A549 (cell line): Measurements from ENCODE around the gene MMP17. TPM values are rescaled to one million over a fixed set of nuclear protein-coding genes. Genes with fewer than 3 reads are reported as not detected.

Source experiments
- ATAC-seq, 2 experiments: fragments of 200-7000 bp in 1 of 2; fragments of >200 bp in 1 of 2; cut with Nextera tagmentation in 1 of 2; cut with Tn5 transposase in 1 of 2; 3 replicates each; pipeline versions ENCODE4 v1.8.0 to v1.9.1; 2018 to 2020; ENCODE audit warnings: mild to moderate bottlenecking in 1 of 2, moderate library complexity in 1 of 2
- CTCF ChIA-PET: fragments of 300-600 bp; sonication (Branson Sonifier 250); formaldehyde crosslinking; extraction: SDS; loops from one replicate; lab custom pipeline; 2021; ENCODE audit warnings: antibody characterized with exemption, inconsistent platforms; lab: Yijun Ruan, JAX
- POLR2A ChIA-PET: fragments of 350-600 bp; formaldehyde crosslinking; extraction: SDS; loops from one replicate; lab custom pipeline; 2021; ENCODE audit warnings: antibody characterized with exemption, inconsistent platforms; lab: Yijun Ruan, JAX
- DNase-seq, 2 experiments: peaks; one replicate each; pipeline versions ENCODE4 v3.0.0 to v3.0.0-alpha.2; 2011 to 2016; ENCODE audit warnings: low read depth in 1 of 2, low spot score in 1 of 2
- FAIRE-seq: peaks from 2 replicates; lab custom pipeline; 2011; peaks lifted over from hg19 to GRCh38; lab: Jason Lieb, UNC
- H3K27ac ChIP-seq, 2 experiments: fragments of >200 bp; sonication (Bioruptor Twin); formaldehyde crosslinking; 3 replicates each; pipeline ENCODE4 v1.5.1; 2016 to 2017
- H3K4me1 ChIP-seq: fragments of >200 bp; sonication (Bioruptor Twin); formaldehyde crosslinking; 3 replicates; pipeline ENCODE4 v1.6.1; 2016
- H3K4me2 ChIP-seq: fragments of >200 bp; sonication (Bioruptor Twin); formaldehyde crosslinking; 3 replicates; pipeline ENCODE4 v1.6.1; 2016
- H3K4me3 ChIP-seq: fragments of >200 bp; sonication (Bioruptor Twin); formaldehyde crosslinking; 3 replicates; pipeline ENCODE4 v1.5.1; 2016
- H3K9me3 ChIP-seq: fragments of >200 bp; sonication (Bioruptor Twin); formaldehyde crosslinking; 3 replicates; pipeline ENCODE4 v1.6.1; 2016
- ATOH8 ChIP-seq: fragments of 250-450 bp; sonication (Bioruptor Pico); IDR thresholded peaks from 2 replicates; pipeline ENCODE4 v1.5.0; 2020; ENCODE audit warnings: low read depth, mild to moderate bottlenecking, moderate library complexity
- BHLHE40 ChIP-seq: IDR thresholded peaks from 2 replicates; pipeline ENCODE4 v1.6.1; 2012; ENCODE audit warnings: low read depth, low read length, inconsistent platforms
- CBX8 ChIP-seq: fragments of 200-600 bp; sonication (generic); IDR thresholded peaks from 2 replicates; pipeline ENCODE4 v1.6.1; 2016
- CEBPB ChIP-seq, 2 experiments: fragments of >200 bp in 1 of 2; sonication (Bioruptor Twin) in 1 of 2; formaldehyde crosslinking in 1 of 2; IDR thresholded peaks; 2 replicates each; pipeline ENCODE4 v1.6.1; 2012 to 2016
- EHMT2 ChIP-seq: fragments of 200-600 bp; sonication (generic); IDR thresholded peaks from 2 replicates; pipeline ENCODE4 v1.6.1; 2016; ENCODE audit warnings: antibody characterized with exemption, low read depth, mild to moderate bottlenecking, moderate library complexity
- ESRRA ChIP-seq: fragments of 150-350 bp; IDR thresholded peaks from 2 replicates; pipeline ENCODE4 v1.6.1; 2014; ENCODE audit warnings: mild to moderate bottlenecking, low read length, borderline replicate concordance
- GATA3 ChIP-seq: IDR thresholded peaks from 2 replicates; pipeline ENCODE4 v1.6.1; 2012; ENCODE audit warnings: borderline replicate concordance
- HEYL ChIP-seq: fragments of 250-450 bp; sonication (Bioruptor Pico); IDR thresholded peaks from 2 replicates; pipeline ENCODE4 v1.8.0; 2021; ENCODE audit warnings: mild to moderate bottlenecking, moderate library complexity
- HMGXB4 ChIP-seq: fragments of 250-450 bp; sonication (Bioruptor Pico); IDR thresholded peaks from 2 replicates; pipeline ENCODE4 v1.5.0; 2021; ENCODE audit warnings: mild to moderate bottlenecking, moderate library complexity, borderline replicate concordance
- HOXB5 ChIP-seq: fragments of 250-450 bp; sonication (Bioruptor Pico); IDR thresholded peaks from 2 replicates; pipeline ENCODE4 v1.5.0; 2020; ENCODE audit warnings: mild to moderate bottlenecking, moderate library complexity
- MYC ChIP-seq: IDR thresholded peaks from 2 replicates; pipeline ENCODE4 v1.6.1; 2012; ENCODE audit warnings: mild to moderate bottlenecking, inconsistent platforms, low read length, improper control_type of control experiment, borderline replicate concordance
- NPAS2 ChIP-seq: fragments of 250-450 bp; sonication (Bioruptor Pico); IDR thresholded peaks from 2 replicates; pipeline ENCODE4 v1.8.0; 2022; ENCODE audit warnings: mild to moderate bottlenecking, moderate library complexity, borderline replicate concordance
- POLR2AphosphoS2 ChIP-seq: conservative IDR thresholded peaks from 2 replicates; pipeline ENCODE4 v1.6.1; 2012; ENCODE audit warnings: low read length, improper control_type of control experiment, inconsistent platforms
- RAD21 ChIP-seq, 2 experiments: fragments of >200 bp in 1 of 2; sonication (Bioruptor Twin) in 1 of 2; formaldehyde crosslinking in 1 of 2; IDR thresholded peaks in 1 of 2; conservative IDR thresholded peaks in 1 of 2; 2 replicates in 1 of 2; 3 replicates in 1 of 2; pipeline ENCODE4 v1.6.1; 2012 to 2018; ENCODE audit warnings: inconsistent platforms in 1 of 2
- RNF2 ChIP-seq: fragments of 200-600 bp; sonication (generic); IDR thresholded peaks from 2 replicates; pipeline ENCODE4 v1.6.1; 2016; ENCODE audit warnings: low read depth, mild to moderate bottlenecking, antibody characterized with exemption, moderate library complexity, borderline replicate concordance
- ZFP36 ChIP-seq: fragments of 450-650 bp; IDR thresholded peaks from 2 replicates; pipeline ENCODE4 v1.6.1; 2014; ENCODE audit warnings: borderline replicate concordance; ENCODE audit not compliant: partially characterized antibody
- ZSCAN20 ChIP-seq: fragments of 250-450 bp; sonication (Bioruptor Pico); IDR thresholded peaks from 2 replicates; pipeline ENCODE4 v1.8.0; 2022; ENCODE audit warnings: mild to moderate bottlenecking, moderate library complexity
- WGBS: methylation state at CpG from one replicate; pipeline ENCODE4 v1.1.6; 2017; ENCODE audit errors: missing lambda C conversion rate; 5-methylcytosine and 5-hydroxymethylcytosine counted together
- polyA plus RNA-seq, 4 experiments: library from polyadenylated mRNA; depleted of rRNA in 3 of 4; stranded (reverse); fragments of >200 nt; fragmentation: RNase III in 1 of 4; extraction: RNeasy Plus Mini Kit Qiagen cat#74134 plus additional on column Dnase treatment in 1 of 4; gene quantifications; 2 replicates in 3 of 4; 3 replicates in 1 of 4; pipeline ENCODE4 v1.2.3, GENCODE V29; 2011 to 2017
- TF ChIP-seq, protein P1 (sequence below): IDR thresholded peaks from 2 replicates; pipeline ENCODE4 v1.6.1; 2012; ENCODE audit warnings: low read depth, borderline replicate concordance
- TF ChIP-seq, protein P2 (sequence below): fragments of 200-600 bp; sonication (generic); IDR thresholded peaks from 2 replicates; pipeline ENCODE4 v1.6.1; 2016; ENCODE audit warnings: antibody characterized with exemption, mild to moderate bottlenecking, moderate library complexity

MMP17 gene
- polyA plus RNA-seq, 2 of the 4 experiments (the other 2 are of a cell fraction) = 6.2 to 7.9 TPM

GRCh38 chr12:131844140-131844539, 15.9 kb downstream of the MMP17 start:
- no peaks in the 10 kb centered on the region for H3K9me3 ChIP-seq
- DNase-seq = no peak
- FAIRE-seq = no peak
- ChIA-PET POLR2A (no interaction called here), CTCF (interaction anchor here (1.2 to 1.4 kb wide), 4 partner anchors 11 to 133 kb away, joined by 3 to 7 read pairs (median 3); partner anchors contain the start of gene EP400)
- no peak overlapping the region for H3K4me2 ChIP-seq
- H3K4me1 ChIP-seq = no peaks in the 10 kb centered on the region
- TF ChIP-seq GATA3 = no peak
- TF ChIP-seq ATOH8 = no peak
- TF ChIP-seq CBX8 = no peak
- TF ChIP-seq EHMT2 = no peak
- TF ChIP-seq HOXB5 (CRISPR knock-in tag) = no peak
- TF ChIP-seq NPAS2 = no peak
- TF ChIP-seq, protein P1, sequence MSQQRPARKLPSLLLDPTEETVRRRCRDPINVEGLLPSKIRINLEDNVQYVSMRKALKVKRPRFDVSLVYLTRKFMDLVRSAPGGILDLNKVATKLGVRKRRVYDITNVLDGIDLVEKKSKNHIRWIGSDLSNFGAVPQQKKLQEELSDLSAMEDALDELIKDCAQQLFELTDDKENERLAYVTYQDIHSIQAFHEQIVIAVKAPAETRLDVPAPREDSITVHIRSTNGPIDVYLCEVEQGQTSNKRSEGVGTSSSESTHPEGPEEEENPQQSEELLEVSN = no peak
- no peak for TF ChIP-seq RAD21 (conservative IDR thresholded peaks at IDR 0.05 in 1 of 2, IDR thresholded peaks at IDR 0.05 in 1 of 2)
- TF ChIP-seq, protein P2, sequence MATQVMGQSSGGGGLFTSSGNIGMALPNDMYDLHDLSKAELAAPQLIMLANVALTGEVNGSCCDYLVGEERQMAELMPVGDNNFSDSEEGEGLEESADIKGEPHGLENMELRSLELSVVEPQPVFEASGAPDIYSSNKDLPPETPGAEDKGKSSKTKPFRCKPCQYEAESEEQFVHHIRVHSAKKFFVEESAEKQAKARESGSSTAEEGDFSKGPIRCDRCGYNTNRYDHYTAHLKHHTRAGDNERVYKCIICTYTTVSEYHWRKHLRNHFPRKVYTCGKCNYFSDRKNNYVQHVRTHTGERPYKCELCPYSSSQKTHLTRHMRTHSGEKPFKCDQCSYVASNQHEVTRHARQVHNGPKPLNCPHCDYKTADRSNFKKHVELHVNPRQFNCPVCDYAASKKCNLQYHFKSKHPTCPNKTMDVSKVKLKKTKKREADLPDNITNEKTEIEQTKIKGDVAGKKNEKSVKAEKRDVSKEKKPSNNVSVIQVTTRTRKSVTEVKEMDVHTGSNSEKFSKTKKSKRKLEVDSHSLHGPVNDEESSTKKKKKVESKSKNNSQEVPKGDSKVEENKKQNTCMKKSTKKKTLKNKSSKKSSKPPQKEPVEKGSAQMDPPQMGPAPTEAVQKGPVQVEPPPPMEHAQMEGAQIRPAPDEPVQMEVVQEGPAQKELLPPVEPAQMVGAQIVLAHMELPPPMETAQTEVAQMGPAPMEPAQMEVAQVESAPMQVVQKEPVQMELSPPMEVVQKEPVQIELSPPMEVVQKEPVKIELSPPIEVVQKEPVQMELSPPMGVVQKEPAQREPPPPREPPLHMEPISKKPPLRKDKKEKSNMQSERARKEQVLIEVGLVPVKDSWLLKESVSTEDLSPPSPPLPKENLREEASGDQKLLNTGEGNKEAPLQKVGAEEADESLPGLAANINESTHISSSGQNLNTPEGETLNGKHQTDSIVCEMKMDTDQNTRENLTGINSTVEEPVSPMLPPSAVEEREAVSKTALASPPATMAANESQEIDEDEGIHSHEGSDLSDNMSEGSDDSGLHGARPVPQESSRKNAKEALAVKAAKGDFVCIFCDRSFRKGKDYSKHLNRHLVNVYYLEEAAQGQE = no peak
- no peak for TF ChIP-seq ESRRA
- TF ChIP-seq HMGXB4 = no peak
- no peak for TF ChIP-seq ZFP36
- TF ChIP-seq MYC = no peak
- no peak overlapping the region for H3K4me3 ChIP-seq
- no peak for ATAC-seq
- no peak overlapping the region for H3K27ac ChIP-seq
- WGBS = 90% methylated on average over 11 of the region's 11 CpGs

DNA sequence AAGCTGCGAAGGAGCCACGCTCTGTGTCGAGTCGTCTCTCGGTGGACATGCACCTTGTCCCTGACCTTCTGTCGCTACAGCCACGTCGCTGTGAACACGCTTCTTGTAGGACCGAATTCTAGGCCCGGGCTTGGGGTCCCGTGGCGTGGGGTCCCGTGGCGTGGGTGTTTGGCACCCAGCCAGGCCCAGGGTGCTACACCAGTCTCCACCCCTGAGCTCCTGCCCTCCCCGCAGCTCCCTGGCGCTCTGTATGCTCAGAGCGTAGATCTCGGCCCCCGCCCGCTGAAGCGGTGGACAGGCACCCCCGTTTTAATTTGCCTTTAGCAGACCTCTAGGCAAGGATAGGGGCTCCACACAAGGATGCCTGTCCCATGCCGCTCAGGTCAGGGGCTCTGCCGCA, 16.5 kb downstream of the MMP17 start:
- ATAC-seq (no peak), DNase-seq (no peak), FAIRE-seq (no peak)
- H3K9me3 ChIP-seq = no peaks in the 10 kb centered on the region
- 95% methylated on average over 19 of the region's 25 CpGs for WGBS
- H3K4me1 ChIP-seq = no peaks in the 10 kb centered on the region
- TF ChIP-seq EHMT2 (no peak), RNF2 (no peak), BHLHE40 (no peak), HEYL (CRISPR knock-in tag) (no peak), CEBPB (IDR thresholded peaks at IDR 0.05) (no peak), NPAS2 (no peak), POLR2AphosphoS2 (no peak), ZSCAN20 (CRISPR knock-in tag) (no peak)
- H3K27ac ChIP-seq = no peak overlapping the region
- ChIA-PET POLR2A (no interaction called here), CTCF (interaction anchor here (1.2 to 1.4 kb wide), 4 partner anchors 11 to 133 kb away, joined by 3 to 7 read pairs (median 3); partner anchors contain the start of gene EP400)
- H3K4me2 ChIP-seq = no peak overlapping the region
- no peak overlapping the region for H3K4me3 ChIP-seq
